Measurements from ENCODE around the gene TLCD3B. TPM values are rescaled to one million over a fixed set of nuclear protein-coding genes. Genes with fewer than 3 reads are reported as not detected.
A peak's percentile ranks its signal among the peaks of the same experiment; 100 is the strongest.

The TLCD3B gene, protein sequence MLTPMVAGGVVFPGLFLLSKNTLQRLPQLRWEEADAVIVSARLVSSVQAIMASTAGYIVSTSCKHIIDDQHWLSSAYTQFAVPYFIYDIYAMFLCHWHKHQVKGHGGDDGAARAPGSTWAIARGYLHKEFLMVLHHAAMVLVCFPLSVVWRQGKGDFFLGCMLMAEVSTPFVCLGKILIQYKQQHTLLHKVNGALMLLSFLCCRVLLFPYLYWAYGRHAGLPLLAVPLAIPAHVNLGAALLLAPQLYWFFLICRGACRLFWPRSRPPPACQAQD
- total RNA-seq, result not detected

DNA sequence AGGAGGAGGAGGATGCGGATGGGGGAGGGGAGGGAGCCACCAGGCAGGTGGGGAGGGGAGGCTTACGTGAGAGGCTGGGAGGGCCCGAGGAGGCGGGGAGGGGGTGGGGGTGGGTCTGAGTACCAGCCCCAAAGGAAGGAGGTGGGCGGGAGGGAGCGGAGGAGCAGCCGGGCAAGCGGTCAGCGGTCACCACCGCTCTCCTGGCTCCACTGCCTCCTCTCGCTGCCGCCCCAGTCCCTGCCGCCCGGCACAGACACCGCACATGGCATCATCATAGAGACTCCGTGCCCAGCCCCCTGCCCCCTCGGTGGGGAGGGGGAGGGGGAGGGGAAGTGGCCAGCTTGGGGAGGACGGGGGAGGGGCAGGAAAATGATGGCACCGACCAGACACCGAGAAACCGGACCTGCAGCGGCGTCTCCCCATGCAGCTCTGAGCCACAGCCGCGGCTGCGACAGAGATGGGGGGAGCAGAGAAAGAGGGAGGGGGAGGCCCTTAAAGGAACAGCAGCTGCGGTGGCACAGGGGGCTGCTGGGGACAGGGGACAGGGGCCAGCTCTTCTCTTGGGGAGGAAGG, at the start of gene TLCD3B:
TSS of gene TLCD3B (minus strand) at position 431 of the 573 bp plus-strand sequence. CDS start 744 bp downstream, outside the sequence.
- DNase-seq, result no peak

DNA sequence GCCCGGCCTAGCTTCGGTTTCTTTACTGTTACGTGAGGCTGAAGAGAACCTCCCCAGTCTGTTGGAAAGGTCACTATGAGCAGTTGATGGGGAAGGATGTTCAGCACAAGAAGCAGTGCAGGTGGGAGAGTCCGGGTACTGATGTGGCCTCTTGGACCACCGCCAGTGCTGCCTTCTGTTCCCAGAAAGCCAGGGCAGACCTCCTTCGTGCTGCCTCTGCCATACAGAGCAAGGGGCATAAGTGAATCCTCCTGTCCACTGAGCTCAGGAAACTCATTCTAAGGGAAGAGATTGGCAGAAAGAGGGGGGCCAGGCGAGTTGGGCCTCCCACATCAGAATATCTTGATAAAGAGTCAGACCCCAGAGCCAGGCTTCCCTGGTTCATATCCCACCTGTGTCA, 48.4 kb upstream of the TLCD3B start:
- DNase-seq, result no peak

DNA sequence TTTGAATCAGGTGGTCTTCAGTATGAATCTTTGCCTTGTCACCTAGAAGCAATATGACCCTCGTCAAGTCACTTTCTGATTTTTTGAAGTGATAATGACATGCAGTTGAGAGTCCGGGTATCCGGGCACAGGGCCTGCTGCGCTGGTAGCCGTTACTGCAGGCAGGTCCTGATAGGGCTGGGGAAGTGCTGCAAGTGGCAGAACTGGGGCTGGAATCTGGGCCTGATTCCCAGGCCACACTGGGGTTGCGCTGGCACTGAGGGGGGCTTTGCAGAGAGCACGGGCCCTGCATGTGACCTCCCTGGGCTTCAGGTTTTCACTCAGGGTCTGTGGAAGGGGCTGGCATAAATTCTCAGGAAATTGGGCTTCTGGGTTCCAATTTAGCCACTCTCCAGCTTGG, 47.7 kb upstream of the TLCD3B start:
- DNase-seq, result no peak

DNA sequence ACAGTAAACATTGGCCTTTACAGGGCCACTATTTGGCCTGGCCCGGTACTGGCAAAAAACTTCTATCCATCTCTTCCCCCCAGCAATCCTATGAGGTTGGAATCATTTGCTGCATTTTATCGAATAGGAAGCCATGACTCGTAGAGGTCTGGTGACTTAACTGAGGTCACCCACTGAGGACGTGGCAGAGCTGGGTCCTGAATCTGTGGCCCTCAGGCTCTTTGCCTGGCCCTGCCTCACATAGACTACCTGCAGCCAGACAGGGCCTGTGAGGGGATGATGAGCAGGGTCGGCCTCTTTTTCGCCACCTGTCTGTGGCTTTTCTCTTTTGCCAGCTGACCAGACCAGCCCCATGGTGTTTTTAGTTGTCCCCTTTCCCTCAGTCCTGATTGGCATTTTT, 46.6 kb upstream of the TLCD3B start:
- no peak for DNase-seq

DNA sequence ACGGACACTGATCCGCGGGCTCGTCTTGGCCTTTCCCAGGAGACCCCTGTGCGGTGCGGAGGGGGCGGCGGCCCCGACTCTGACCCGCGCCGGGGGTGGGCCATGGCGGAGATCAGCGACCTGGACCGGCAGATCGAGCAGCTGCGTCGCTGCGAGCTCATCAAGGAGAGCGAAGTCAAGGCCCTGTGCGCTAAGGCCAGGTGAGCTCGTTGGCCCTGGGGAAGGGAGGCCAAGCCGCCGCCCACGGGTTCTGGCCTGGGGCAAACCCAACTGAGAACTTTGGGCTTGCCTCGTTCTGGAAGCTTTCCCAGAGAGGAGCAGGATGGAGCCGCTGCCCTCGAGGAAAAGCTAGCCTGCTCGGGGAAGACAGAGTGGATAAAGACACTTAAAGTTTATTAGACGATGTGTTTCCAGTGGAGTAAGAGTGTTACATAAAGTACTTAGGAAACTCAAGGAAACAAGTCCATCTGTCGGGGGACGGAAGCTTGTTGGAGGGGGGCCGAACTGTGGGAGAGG, 45.3 kb upstream of the TLCD3B start:
- no peak for DNase-seq

DNA sequence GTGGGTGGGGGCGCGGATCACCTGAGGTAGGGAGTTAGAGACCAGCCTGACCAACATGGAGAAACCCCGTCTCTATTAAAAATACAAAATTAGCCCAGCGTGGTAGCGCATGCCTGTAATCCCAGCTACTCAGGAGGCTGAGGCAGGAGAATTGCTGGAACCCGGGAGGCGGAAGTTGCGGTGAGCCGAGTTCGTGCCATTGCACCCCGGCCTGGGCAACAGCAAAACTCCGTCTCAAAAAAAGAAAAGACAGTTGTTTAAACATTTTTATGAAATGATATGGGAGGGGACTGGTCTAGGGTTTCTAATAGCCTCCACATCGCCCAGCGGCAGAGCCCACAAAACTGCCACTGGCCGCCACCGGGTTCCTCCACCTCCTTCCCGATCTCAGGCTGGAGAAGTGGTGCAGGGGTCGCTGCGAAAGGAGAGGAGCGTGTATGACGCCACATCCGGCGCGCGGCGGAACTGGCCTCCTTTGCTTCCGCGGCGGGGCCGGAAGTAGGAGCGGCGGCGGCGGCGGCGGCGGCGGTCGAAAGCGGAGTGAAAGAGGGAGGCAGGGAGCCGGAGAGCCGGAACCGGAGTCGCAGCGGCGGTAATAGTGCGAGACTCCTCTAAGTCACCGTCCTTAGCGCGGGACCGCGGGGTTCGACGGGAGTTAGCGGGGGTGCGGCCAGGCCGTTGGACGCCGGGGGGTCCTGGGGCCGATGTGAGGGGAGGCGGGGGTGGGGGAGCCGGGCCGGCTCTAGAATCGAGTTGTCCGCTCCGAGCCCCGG, 44.6 kb upstream of the TLCD3B start, which contains the start of gene PPP4C:
TSS of gene PPP4C (plus strand) at position 492 of the 773 bp plus-strand sequence. CDS start 384 bp downstream, outside the sequence.
- DNase-seq, result peak; percentile 89

DNA sequence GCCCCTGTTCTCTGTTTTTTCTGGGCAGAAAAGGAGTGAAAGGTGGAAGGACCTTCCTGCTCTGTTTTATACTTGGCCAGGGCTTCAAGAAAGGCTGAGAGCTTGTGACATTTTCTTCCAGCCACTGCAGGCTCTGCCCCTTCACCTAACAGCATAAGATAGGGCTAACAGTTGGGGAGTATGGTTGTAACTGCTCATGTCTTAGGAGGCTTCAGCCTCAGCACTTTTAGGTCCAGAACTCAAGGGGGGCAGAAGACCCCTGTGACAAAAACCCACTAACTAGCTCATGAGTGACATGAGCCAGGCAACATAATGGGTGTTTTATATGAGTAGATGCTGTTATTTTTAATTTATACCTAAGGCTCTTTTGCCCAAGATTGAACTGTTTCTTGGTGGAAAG, 39.4 kb upstream of the TLCD3B start:
- no peak for DNase-seq

DNA sequence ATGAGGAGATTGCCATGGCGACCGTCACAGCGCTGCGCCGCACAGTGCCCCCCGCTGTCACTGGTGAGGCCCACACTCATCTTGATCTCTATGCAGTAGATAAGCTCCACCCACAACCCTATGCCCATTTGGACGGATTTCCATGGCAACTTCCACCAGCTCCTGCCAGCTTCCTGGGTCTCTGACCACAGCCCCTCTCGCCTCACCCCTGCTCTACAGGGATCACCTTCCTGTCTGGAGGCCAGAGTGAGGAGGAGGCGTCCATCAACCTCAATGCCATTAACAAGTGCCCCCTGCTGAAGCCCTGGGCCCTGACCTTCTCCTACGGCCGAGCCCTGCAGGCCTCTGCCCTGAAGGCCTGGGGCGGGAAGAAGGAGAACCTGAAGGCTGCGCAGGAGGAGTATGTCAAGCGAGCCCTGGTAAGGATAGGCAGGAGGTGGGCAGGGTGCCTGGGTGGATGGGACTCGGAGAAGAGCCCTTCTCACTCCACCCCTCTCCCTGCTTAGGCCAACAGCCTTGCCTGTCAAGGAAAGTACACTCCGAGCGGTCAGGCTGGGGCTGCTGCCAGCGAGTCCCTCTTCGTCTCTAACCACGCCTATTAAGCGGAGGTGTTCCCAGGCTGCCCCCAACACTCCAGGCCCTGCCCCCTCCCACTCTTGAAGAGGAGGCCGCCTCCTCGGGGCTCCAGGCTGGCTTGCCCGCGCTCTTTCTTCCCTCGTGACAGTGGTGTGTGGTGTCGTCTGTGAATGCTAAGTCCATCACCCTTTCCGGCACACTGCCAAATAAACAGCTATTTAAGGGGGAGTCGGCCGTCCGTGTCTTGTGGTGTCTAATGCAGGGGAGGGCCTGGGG, 38.8 kb upstream of the TLCD3B start:
- DNase-seq, result no peak

DNA sequence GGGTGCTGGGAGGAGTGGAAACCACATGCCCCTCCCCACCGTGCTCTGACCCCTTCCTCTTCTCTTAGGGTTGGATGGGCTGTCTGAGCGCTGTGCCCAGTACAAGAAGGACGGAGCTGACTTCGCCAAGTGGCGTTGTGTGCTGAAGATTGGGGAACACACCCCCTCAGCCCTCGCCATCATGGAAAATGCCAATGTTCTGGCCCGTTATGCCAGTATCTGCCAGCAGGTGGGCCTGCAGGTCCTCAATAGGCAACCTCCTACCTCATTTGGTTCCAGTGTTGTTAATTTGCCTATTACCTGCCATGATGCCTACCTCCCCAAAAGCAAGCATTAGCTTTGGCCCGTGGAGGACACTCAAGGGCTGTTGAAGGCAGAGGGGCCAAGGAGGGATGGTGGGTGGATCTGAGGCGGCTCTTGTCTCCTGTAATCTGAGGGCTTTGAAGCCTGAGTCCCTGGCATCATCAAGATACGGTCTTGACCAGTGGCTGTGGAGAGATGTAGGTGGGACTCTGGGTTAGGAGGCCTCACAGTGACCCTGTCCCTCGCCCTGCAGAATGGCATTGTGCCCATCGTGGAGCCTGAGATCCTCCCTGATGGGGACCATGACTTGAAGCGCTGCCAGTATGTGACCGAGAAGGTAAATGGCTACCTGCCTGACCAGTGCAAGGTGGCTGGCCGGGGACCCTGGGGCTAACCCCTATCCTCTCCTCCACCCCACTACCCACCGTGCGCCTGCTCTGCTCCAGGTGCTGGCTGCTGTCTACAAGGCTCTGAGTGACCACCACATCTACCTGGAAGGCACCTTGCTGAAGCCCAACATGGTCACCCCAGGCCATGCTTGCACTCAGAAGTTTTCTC, 37.9 kb upstream of the TLCD3B start:
- peak; percentile 57 for DNase-seq

DNA sequence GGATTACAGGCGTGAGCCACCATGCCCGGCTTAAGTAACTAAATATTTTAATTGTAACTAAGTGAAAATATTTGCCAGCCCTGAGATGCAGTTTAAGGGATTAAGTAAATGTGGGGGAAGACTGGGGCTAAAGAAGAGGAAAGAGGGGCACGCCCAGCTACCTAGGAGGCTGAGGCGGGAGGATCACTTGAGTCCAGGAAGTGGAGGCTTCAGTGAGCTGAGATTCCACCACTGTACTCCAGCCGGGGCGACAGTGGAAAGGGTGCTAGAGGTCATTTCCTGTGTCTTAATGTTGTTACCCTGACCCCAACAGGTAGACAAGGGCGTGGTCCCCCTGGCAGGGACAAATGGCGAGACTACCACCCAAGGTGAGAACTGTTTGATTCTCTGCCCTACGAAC, 37.3 kb upstream of the TLCD3B start:
- no peak for DNase-seq

DNA sequence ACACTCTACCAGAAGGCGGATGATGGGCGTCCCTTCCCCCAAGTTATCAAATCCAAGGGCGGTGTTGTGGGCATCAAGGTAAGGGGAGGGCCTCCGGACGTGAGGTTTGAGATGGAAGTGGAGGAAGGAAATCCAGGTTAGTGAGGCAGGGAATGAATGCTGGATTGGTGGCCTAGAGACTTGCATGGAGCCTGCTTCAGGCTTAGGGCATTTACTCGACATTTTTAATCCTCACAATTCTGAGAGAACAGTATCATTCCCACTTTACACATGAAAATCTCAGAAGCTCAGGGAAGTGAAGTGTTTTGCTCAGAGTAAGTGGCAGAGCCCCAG, 36.5 kb upstream of the TLCD3B start:
- no peak for DNase-seq

DNA sequence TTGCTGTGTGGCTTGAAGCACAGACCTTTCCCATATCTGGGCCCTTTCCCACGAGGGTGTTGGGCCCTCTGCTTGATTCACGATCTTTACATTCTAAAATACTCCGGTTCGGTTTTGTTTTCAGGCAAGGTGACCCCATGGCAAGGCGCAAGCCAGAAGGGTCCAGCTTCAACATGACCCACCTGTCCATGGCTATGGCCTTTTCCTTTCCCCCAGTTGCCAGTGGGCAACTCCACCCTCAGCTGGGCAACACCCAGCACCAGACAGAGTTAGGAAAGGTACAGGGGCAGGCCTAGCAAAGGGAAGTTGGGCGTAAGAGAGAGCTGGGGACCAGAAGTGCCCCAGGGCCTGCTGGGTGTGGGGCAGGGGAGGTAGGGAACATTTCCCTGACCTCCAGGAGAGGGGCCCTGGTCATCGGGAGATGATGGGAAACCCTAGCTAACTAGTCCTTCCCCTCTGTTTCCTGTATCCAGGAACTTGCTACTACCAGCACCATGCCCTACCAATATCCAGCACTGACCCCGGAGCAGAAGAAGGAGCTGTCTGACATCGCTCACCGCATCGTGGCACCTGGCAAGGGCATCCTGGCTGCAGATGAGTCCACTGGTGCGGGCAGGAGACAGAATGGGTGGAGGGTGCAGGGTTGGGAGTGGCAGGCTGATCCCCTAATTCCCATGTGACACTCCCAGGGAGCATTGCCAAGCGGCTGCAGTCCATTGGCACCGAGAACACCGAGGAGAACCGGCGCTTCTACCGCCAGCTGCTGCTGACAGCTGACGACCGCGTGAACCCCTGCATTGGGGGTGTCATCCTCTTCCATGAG, 35.9 kb upstream of the TLCD3B start:
- DNase-seq, result no peak

DNA sequence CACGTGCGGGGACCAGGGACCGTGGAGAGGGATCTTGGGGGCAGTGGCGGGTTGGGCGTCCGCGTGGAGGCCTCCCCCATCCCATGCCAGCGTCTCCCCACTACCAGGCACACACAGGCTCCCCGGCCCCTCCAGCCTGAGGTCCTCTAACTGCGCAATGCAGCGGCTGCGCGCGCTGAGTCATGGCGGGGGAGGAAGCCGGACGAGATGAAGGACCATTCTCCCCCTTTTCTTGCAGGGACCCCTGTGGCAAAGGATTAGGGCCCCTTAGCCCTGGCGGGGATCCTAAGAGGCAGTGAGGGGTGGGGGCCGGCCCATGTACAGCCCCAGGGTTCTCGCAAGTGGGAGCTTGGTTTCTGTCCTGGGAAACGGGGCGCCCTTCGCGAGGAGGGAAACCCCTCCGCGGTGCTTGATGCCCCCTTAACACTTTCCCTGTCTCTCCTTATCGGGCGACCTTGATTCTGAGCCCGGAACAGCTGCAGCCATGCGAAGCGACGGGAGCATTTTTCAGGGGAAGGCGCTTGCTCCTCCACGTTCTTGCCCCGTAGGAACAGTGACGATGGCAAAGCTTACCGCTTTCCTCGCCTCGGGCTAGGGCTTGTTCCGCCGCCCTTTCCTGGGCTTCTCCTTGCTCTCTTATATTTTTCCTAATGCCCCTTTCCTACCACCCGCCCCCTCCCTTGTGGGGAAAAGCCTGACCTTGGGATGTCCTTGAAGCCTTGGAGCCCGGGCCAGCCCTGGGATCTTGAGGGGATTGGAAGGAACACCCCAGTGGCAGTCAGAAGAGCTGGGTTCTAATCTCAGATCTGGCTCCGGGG, 35.1 kb upstream of the TLCD3B start:
- peak; percentile 23 for DNase-seq

DNA sequence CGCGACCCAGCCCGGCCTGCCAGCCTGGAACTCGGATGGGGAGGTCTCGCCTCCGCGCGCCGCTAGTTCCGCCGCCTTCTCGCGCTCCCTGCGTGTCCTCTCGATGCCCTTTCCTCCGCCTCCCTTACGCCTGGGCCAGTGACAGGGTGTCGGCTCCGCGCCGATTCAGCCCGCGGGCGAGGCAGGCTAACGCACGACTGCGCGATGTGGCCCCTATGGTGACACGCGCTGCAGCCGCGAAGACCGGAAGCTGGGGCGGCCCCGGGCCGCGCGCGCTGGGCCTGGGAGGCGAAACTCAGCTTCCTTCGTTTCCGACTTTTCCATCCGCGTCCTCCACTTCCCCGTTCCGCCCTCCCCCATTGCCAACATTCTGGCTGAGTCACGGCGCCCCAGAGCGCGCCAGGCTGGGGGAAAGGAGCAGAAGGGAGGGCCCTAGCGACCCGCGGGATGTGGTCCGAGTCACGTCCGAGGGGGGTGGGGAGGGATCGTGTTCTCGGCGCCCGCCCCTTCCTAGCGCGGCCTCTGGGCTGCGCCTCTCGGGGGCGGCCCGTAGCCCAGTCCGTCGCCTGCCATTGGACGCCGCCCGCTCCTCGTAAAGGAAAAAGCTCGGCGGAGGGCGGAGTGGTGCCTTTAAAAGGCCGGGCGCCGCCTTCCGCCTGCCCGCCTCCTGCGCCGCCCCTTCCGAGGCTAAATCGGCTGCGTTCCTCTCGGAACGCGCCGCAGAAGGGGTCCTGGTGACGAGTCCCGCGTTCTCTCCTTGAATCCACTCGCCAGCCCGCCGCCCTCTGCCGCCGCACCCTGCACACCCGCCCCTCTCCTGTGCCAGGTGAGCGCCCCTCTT, 34.3 kb upstream of the TLCD3B start, which contains the start of gene ALDOA:
TSS of gene ALDOA (plus strand) at position 659 of the 841 bp plus-strand sequence. CDS start 1,138 bp downstream, outside the sequence.
- DNase-seq, result peak; percentile 90

DNA sequence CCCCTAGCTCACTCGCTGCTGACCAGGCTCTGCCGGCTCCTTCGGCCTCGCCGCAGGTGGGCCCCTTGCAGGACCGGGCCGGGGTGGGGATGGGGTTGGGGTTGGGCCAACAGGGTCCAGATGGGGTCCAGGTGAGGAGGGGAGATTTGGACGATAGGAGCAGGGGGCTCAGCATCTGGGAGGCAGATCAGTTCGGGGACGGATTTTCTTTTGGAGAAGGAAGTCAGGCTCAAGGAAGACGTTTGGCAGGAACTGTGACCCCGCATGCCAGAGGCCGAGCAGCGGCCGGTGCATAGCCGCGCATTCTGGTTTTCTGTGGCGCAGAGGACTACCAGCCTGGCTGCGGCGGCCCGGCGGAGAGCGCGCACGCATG, 33.6 kb upstream of the TLCD3B start:
- DNase-seq, result no peak

DNA sequence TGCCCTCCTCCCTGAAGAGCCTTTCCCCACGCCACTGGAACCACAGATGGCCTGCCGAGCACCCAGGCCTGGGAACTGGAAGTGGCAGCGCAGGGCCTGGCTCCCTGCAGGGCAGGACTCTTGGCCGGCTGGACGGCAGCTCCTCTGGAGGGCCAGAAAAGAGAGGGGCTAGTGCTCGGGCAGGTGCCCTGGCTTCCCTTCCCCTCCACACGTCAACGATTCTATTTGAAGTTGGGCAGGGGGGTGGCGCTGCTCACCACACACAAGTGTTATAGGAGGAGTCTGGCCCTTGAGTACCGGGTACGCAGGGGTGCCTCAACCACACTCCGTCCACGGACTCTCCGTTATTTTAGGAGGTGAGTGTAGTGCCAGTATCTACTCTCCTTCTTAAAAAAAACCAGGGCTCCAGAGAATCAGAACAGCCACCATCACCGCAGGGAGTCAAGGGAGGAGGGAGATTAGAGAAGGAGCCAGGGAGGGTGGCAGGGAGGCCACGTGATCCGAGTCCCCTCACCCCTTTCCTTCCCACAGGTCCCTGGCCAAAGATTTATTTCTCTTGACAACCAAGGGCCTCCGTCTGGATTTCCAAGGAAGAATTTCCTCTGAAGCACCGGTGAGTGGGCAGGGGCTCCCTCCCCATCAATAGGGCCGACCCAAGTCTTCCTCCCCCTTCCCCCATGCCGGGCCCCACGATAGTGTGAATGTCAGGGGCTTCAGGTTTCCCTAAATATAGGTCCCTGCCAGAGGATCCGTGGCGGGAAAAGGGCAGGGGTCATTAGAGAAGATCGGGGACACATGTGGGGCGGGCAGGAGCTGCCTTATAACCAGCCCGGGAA, 33.0 kb upstream of the TLCD3B start:
- DNase-seq, result peak; percentile 46

DNA sequence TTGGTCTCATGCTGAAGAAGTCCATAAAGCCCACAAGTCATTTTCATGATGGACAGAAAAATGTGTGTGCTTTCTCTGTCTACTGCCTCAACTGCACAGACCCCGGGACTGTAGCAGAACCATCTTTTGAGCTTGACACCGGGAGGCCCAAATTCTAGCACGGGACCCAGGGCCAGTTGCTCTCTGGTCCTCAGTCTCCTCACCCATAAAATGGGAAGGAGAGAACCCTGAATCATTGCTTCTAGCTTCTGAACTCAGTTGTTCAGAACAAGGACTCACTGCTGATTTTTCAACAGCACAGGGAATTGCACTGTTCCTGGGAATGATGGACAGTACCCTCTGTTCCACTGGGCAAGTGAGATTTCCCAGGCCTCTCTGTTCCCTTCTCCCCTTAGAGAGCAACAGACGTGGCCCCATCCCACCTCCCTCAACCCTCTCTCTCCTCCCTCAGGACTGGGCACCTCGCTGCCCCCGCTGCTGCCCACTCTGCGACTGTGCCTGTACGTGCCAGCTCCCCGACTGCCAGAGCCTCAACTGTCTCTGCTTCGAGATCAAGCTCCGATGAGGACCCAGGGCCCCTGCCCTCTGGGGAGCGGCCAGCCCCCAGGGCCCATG, 32.3 kb upstream of the TLCD3B start:
- DNase-seq, result no peak
